GM18498 (cell line): ENCODE data around the gene FTCD.
"Not testable (repeated sequence)": the region's sequence is repeated elsewhere in the genome, so short reads cannot be mapped to it uniquely, and the experiment has no call there.

Experiments
- ATAC-seq: cut with Tn5 transposase; IDR thresholded peaks from one replicate; pipeline ENCODE4 v1.9.1; 2021; ENCODE audit warnings: mild to moderate bottlenecking, moderate library complexity; ENCODE audit not compliant: unreplicated experiment

The FTCD gene

DNA sequence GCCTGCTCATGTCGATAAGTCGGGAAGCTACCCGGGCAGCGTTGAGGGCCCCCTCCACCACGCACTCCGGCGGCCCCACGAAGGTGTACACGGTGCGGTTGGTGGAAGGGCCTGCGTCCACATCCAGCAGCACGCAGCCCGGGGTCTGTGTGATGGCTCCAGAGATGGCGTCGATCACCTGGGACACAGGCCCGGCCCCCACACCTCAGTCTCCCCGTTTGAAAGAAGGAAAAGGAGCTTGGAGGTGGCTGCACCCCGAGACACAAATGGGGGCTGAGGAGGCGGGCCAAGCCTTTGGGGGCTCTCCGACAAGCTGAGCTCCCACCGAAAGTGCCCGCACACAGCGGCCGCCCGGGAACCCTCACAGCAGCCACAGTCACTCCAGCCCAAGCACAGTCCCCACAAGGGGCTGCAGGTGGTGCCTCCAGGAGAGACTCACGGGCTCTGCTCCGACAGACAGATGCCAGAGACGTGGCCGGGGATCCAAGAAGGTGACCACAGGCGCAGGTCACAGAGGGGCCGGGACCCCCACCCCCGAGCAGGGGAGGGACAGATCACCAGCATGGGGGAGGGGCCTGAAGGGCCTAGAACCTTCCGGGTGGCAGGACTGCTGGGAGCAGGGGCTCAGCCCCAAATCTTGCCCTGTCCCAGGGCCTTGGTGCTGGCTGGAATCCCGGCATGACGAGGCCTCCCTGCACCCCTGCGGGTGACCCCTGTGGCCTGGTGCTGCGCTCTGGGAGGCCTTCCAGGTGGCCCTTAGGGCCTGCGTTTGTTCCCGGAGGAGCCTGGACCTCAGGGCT, 1.0 kb downstream of the FTCD start:
- no peak for ATAC-seq

DNA sequence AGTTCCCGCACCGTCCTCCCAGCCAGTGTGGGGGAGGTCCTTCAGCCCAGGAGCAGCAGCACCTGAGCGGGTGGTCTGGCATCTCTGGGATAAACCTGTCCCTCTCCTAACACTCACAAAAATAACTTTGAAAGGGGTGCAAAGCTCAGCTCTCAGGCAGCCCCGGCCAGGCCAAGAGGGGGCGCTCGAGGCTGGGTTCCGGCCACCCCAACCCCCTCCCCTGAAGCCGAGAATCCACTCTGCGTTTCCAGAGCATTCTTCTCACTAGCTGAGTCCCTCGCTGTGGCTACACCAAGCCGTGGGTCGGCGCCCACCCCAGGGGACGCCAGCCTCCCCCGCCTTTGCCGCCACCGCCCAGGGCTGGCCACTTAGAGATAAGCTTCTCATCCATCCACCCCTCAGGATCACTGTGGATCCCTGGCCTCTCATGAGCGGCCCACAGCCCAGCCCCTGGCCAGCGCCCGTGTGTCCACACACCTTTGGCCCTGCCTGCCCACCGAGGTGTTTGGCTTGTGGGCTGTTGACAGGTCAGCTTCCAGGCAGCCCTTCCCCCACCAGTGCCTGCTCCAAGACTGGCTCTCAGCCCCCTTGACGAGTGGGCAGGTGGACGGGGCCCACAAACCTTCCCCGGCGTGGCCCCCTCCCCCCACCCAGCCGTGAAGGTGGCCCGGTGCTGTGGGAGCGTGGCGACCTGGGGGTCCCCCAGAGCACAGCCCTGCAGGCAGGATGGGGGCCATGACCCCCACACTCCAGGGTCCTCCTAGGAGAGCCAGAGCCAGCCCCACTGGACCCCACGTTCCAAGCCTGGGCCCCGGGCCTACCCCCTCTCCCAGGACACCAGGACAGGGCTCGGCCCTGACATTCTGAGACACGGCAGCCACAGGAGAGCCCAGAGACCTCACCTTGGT, 1.9 kb downstream of the FTCD start:
- ATAC-seq, result no peak

DNA sequence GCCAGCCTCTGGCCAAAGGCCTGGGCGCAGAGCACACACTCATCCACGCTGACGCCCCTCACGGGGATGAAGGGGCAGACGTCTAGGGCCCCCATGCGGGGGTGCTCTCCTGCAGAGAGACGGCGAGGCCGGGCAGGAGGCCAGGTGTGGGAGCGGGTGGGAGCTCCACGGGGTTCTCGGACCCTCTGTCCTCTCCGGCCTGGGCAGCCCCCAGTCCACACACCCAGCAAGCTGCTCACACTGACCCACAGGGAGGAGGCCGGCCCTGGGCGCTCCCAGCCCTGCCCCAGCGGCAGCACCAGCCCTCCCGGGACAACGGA, 2.5 kb downstream of the FTCD start:
- ATAC-seq, result no peak

- ATAC-seq, result no peak
Measured at GRCh38 chr21:46151989-46152926, 3.1 kb downstream of the FTCD start.

DNA sequence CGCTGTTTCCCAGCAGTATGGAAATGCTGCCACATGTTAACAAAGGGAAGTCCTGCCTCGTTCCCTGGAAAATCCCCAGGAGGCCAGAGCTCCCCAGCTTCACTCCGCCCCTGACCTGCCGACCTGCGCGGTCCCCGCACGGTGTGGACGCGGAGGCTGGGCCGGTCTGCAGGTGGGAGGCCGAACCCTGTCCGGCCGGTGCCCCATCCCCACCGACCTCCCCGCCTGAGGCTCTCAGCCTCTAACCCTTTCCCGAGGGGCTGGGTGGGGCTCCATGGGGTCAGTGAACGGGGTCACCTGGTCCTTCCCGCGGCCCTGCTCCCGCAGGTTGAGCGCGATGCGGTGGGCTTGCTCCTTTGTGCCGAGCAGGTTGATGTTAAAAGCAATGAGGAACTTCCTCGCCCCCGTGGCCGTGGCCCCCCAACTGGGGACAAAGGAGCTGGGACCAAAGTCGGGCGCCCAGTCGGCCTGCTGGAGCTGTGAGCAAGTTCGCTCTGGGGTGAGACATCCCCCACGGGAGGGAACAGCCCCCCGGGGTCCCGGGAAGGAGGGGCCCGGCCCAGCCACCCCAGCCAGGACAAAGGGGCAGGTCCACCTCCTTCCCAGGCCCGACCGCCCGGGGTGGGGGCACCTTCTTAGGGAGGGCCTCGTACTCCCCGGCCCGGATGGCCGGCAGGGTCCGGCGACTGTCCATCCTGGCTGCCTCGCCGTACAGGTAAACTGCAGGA, 4.0 kb downstream of the FTCD start:
- no peak for ATAC-seq

GRCh38 chr21:46150491-46151121, 4.8 kb downstream of the FTCD start:
- ATAC-seq, result no peak

GRCh38 chr21:46150073-46150472, 5.3 kb downstream of the FTCD start:
- no peak for ATAC-seq

GRCh38 chr21:46149205-46149901, 6.0 kb downstream of the FTCD start:
- ATAC-seq, result no peak

GRCh38 chr21:46148106-46148505, 7.3 kb downstream of the FTCD start:
- ATAC-seq, result no peak

DNA sequence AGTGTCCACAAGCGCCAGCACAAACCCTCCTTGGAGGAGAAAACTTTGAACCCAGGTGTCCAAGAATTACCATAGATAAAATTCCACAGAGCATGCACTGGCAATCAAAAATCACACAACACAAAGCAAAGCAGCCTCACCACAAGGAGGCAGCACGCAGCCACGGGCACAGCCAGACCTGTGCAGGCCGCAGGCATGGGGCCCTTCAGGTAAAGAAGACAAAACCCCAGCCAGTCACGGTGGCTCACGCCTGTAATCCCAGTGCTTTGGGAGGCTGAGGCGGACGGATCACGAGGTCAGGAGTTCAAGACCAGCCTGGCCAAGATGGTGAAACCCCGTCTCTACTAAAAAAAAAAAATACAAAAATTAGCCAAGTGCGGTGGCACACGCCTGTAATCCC, 8.0 kb downstream of the FTCD start:
- not testable (repeated sequence) for ATAC-seq

GRCh38 chr21:46146856-46147255, 8.5 kb downstream of the FTCD start:
- no peak for ATAC-seq

- no peak for ATAC-seq
Measured at GRCh38 chr21:46145840-46146691, 9.3 kb downstream of the FTCD start.

DNA sequence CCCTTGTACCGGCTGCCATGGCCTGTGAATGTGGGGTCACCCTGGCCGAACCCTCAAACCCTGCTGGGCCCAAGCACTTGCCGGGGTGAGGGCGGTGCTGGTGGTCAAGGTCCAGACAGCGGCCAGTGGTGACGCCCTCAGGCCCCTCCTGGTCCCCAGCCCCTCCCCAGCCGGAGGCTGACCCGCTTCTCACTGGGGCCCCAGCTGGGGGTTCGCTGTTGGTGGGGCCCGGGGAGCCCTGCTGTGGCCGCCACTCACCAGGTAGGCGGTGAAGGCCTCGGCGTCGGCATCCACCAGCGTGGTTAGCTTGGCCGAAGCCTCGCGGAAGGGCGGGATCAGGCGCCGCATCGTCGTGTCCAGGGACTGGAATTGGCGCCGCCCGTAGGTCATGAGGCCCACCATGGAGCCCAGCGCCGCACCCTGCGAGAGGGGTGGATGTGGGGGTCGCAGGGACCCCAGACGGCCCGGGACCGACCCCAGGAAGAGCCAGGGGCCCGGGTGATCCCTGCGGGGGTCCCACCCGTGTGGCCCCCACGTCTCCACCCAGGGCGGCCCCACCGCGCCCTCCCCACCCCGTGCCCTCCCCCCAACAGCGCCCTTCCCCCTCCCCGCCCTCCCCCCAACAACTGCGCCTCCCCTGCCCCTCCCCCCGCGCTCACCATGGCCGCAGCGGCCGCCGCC, 10.1 kb downstream of the FTCD start:
- ATAC-seq, result no peak

- ATAC-seq, result no peak
Measured at GRCh38 chr21:46144464-46145070, 10.8 kb downstream of the FTCD start.

GRCh38 chr21:46142582-46143473, 12.6 kb downstream of the FTCD start:
- no peak for ATAC-seq

DNA sequence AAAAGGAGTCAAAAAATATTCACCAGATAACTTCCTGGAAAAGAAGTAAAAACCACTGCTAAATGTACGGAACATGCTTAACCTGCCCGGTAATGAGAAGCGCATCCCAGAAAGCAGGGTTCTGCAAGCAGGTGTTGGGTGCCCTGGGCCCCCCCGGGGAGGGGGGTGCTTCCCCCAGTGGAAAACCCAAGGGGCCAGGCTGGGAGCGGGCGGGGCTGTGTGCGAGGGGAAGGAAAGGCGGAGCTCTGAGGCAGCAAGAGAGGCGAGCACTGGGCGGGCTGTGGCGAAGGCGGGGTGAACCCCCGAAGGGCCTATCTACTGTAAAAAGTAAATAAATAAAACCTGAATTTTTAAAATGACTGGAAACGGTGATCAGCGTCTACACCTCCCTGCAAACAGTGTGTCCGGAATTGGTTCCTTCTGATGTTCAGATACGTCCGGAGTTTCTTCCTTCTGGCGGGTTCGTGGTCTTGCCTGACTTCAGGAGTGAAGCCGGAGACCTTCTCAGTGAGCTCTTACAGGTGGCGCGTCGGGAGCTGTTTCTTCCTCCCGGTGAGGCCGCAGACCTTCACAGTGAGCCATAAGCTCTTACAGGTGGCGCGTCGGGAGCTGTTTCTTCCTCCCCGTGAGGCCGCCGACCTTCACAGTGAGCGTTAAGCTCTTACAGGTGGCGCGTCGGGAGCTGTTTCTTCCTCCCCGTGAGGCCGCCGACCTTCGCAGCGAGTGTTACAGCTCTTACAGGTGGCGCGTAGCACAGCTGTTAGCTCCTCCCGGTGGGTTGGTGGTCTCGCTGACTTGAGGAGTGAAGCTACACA, 13.4 kb downstream of the FTCD start:
- ATAC-seq, result no peak
